Choroid plexus epithelial cell (primary cell): ENCODE data around the gene DUXB.

Experiments
- DNase-seq: peaks from one replicate; pipeline ENCODE4 v3.0.0-alpha.2; 2010; ENCODE audit warnings: low read depth
- H3K4me3 ChIP-seq: 2 replicates; pipeline ENCODE4 v1.5.1; 2011; ENCODE audit warnings: low read depth, mild to moderate bottlenecking, control low read depth, low read length, moderate library complexity
- CTCF ChIP-seq: conservative IDR thresholded peaks from 2 replicates; pipeline ENCODE4 v1.5.1; 2011; ENCODE audit warnings: low read depth, mild to moderate bottlenecking, control low read depth, inconsistent platforms, low read length, moderate library complexity

DUXB gene

GRCh38 chr16:75701361-75701760 lies at the start of gene DUXB:
TSS of gene DUXB (minus strand) at chr16:75701461. CDS start at chr16:75701418, 43 bp downstream.
- no peak for TF ChIP-seq CTCF
- H3K4me3 ChIP-seq, result no peak within 1 kb of the TSS
- DNase-seq, result no peak

GRCh38 chr16:75750528-75750927 lies 49.3 kb upstream of the DUXB start:
- no peak for DNase-seq
- H3K4me3 ChIP-seq, result no peak overlapping the region
- no peak for TF ChIP-seq CTCF

GRCh38 chr16:75746359-75746758 lies 45.1 kb upstream of the DUXB start:
- TF ChIP-seq CTCF, result no peak
- H3K4me3 ChIP-seq, result no peak overlapping the region
- DNase-seq, result no peak

- no peak for DNase-seq
- TF ChIP-seq CTCF, result no peak
These were observed 44.6 kb upstream of the DUXB start for GRCh38 chr16:75745823-75746222.

GRCh38 chr16:75745242-75745641 lies 44.0 kb upstream of the DUXB start:
- DNase-seq, result no peak
- H3K4me3 ChIP-seq, result no peak overlapping the region
- TF ChIP-seq CTCF, result no peak

More at GRCh38 chr16:75745823-75746222, 44.6 kb upstream of the DUXB start:
- H3K4me3 ChIP-seq, result no peak overlapping the region

- no peak overlapping the region for H3K4me3 ChIP-seq
These were observed 41.3 kb upstream of the DUXB start for GRCh38 chr16:75742424-75743047.

More at GRCh38 chr16:75742424-75743047, 41.3 kb upstream of the DUXB start:
- no peak for TF ChIP-seq CTCF
- no peak for DNase-seq
